ENCODE measurements around the gene MMP23B. TPM values are rescaled to one million over a fixed set of nuclear protein-coding genes. Genes with fewer than 3 reads are reported as not detected.

Gene MMP23B
- polyA plus RNA-seq, 2 of the 4 experiments (the other 2 are of a cell fraction): 1.0 TPM; not detected in 1

DNA sequence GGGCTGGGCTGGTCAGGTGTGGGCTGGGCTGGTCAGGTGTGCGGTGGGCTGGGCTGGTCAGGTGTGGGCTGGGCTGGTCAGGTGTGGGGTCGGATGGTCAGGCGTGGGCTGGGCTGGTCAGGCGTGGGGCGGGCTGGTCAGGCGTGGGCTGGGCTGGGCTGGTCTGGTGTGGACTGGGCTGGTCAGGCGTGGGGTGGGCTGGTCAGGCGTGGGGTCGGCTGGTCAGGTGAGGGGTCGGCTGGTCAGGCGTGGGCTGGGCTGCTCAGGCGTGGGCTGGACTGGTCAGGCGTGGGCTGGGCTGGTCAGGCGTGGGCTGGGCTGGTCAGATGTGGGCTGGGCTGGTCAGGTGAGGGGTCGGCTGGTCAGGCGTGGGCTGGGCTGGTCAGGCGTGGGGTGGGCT, 26.2 kb upstream of the MMP23B start:
- Histone ChIP-seq H3K4me3 (no peak overlapping the region), H3K9me3 (no peaks in the 10 kb centered on the region), H3K4me2 (no peak overlapping the region), H3K27ac (no peak overlapping the region), H3K4me1 (no peaks in the 10 kb centered on the region)
- no peak for FAIRE-seq
- no CpG with 5 or more reads among the region's 17 CpGs for WGBS (ENCODE audit: missing lambda C conversion rate)
- no peak for DNase-seq (ENCODE audit: low read depth in 1 of 2, low spot score in 1 of 2)
- TF ChIP-seq SMC3 (IDR thresholded peaks at IDR 0.05) (no peak), HDAC2 (IDR thresholded peaks at IDR 0.05) (no peak), ZC3H11A (IDR thresholded peaks at IDR 0.05) (no peak), MAFK (IDR thresholded peaks at IDR 0.05; ENCODE audit: partially characterized antibody) (no peak), FOSB (CRISPR knock-in tag; IDR thresholded peaks at IDR 0.05) (no peak), MAZ (IDR thresholded peaks at IDR 0.05; ENCODE audit: borderline replicate concordance, low read depth, low read length) (no peak), JUN (IDR thresholded peaks at IDR 0.05) (no peak), BCL3 (IDR thresholded peaks at IDR 0.05) (no peak), POLR2AphosphoS2 (conservative IDR thresholded peaks at IDR 0.05; ENCODE audit: low read length) (no peak), HEYL (CRISPR knock-in tag; IDR thresholded peaks at IDR 0.05) (no peak), MYC (IDR thresholded peaks at IDR 0.05; ENCODE audit: borderline replicate concordance, low read length) (no peak)
- TF ChIP-seq, protein P1, sequence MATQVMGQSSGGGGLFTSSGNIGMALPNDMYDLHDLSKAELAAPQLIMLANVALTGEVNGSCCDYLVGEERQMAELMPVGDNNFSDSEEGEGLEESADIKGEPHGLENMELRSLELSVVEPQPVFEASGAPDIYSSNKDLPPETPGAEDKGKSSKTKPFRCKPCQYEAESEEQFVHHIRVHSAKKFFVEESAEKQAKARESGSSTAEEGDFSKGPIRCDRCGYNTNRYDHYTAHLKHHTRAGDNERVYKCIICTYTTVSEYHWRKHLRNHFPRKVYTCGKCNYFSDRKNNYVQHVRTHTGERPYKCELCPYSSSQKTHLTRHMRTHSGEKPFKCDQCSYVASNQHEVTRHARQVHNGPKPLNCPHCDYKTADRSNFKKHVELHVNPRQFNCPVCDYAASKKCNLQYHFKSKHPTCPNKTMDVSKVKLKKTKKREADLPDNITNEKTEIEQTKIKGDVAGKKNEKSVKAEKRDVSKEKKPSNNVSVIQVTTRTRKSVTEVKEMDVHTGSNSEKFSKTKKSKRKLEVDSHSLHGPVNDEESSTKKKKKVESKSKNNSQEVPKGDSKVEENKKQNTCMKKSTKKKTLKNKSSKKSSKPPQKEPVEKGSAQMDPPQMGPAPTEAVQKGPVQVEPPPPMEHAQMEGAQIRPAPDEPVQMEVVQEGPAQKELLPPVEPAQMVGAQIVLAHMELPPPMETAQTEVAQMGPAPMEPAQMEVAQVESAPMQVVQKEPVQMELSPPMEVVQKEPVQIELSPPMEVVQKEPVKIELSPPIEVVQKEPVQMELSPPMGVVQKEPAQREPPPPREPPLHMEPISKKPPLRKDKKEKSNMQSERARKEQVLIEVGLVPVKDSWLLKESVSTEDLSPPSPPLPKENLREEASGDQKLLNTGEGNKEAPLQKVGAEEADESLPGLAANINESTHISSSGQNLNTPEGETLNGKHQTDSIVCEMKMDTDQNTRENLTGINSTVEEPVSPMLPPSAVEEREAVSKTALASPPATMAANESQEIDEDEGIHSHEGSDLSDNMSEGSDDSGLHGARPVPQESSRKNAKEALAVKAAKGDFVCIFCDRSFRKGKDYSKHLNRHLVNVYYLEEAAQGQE (IDR thresholded peaks at IDR 0.05): no peak
- TF ChIP-seq, protein P2, sequence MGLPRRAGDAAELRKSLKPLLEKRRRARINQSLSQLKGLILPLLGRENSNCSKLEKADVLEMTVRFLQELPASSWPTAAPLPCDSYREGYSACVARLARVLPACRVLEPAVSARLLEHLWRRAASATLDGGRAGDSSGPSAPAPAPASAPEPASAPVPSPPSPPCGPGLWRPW (IDR thresholded peaks at IDR 0.05): no peak
- TF ChIP-seq, protein P3, sequence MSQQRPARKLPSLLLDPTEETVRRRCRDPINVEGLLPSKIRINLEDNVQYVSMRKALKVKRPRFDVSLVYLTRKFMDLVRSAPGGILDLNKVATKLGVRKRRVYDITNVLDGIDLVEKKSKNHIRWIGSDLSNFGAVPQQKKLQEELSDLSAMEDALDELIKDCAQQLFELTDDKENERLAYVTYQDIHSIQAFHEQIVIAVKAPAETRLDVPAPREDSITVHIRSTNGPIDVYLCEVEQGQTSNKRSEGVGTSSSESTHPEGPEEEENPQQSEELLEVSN (IDR thresholded peaks at IDR 0.05; ENCODE audit: borderline replicate concordance, low read depth): no peak
- TF ChIP-seq, protein P4, sequence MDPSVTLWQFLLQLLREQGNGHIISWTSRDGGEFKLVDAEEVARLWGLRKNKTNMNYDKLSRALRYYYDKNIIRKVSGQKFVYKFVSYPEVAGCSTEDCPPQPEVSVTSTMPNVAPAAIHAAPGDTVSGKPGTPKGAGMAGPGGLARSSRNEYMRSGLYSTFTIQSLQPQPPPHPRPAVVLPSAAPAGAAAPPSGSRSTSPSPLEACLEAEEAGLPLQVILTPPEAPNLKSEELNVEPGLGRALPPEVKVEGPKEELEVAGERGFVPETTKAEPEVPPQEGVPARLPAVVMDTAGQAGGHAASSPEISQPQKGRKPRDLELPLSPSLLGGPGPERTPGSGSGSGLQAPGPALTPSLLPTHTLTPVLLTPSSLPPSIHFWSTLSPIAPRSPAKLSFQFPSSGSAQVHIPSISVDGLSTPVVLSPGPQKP (IDR thresholded peaks at IDR 0.05; ENCODE audit: low read depth, low read length): no peak
- no peak for ATAC-seq
- CTCF ChIA-PET: no interaction called here
- POLR2A ChIA-PET: no interaction called here

GRCh38 chr1:1606232-1606631, 25.7 kb upstream of the MMP23B start:
- DNase-seq (ENCODE audit: low read depth in 1 of 2, low spot score in 1 of 2): no peak
- no peak overlapping the region for H3K4me2 ChIP-seq
- CTCF ChIA-PET: no interaction called here
- no peak for TF ChIP-seq JUNB (IDR thresholded peaks at IDR 0.05)
- TF ChIP-seq, protein P2 (IDR thresholded peaks at IDR 0.05): no peak
- TF ChIP-seq HOXB13 (CRISPR knock-in tag; IDR thresholded peaks at IDR 0.05; ENCODE audit: low read depth): no peak
- TF ChIP-seq, protein P5, sequence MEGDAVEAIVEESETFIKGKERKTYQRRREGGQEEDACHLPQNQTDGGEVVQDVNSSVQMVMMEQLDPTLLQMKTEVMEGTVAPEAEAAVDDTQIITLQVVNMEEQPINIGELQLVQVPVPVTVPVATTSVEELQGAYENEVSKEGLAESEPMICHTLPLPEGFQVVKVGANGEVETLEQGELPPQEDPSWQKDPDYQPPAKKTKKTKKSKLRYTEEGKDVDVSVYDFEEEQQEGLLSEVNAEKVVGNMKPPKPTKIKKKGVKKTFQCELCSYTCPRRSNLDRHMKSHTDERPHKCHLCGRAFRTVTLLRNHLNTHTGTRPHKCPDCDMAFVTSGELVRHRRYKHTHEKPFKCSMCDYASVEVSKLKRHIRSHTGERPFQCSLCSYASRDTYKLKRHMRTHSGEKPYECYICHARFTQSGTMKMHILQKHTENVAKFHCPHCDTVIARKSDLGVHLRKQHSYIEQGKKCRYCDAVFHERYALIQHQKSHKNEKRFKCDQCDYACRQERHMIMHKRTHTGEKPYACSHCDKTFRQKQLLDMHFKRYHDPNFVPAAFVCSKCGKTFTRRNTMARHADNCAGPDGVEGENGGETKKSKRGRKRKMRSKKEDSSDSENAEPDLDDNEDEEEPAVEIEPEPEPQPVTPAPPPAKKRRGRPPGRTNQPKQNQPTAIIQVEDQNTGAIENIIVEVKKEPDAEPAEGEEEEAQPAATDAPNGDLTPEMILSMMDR (IDR thresholded peaks at IDR 0.05): no peak
- no peak for TF ChIP-seq TP53 (CRISPR knock-in tag; IDR thresholded peaks at IDR 0.05)
- 100% methylated on average over 1 of the region's 13 CpGs for WGBS (ENCODE audit: missing lambda C conversion rate)
- no peak for ATAC-seq
- H3K27ac ChIP-seq: no peak overlapping the region
- no peak for FAIRE-seq
- no peaks in the 10 kb centered on the region for H3K9me3 ChIP-seq
- POLR2A ChIA-PET: no interaction called here
- no peaks in the 10 kb centered on the region for H3K4me1 ChIP-seq
- no peak overlapping the region for H3K4me3 ChIP-seq
